ENCODE data around the gene TIPIN.

DNA sequence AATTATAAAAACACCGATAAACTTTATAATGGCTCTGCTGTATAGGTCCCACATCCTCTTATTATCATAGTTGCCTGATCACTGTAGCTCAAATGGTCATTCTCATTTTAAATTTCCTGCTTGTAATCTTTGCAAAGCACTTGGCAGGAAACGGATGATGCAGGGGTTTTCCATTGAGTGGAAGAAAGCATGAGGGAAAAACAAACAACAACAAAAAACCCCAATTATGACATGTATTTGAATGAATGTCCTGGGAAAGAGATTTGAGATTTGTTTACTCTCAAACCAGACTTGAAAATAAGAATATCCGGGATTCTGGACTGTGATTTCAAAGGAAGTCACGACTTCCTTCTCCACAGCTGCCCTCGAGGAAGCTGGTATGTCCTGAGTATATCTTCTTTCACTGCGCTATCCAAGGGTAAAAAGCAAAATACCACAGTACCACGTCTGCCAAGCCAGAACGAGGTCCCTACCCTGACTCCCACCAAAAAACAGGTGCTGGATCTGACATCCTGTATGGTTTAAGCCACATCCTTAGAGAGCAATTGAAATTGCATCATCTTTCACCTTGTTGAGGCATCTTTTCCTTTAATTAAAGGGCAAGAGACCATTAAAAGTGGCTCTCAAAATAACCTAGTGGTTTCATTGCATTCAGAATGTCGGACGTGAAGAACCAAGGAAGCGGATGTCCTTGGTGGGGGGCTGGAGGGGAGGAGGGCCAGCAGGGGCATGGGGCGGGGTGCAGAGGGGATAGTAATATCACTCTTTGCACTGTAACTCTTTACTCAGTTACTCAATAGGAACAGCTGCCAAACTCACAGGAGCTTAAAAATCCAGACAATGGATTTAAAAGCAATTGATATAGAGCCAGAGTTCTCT lies 13.5 kb upstream of the TIPIN start:
- TF ChIP-seq, protein P1, sequence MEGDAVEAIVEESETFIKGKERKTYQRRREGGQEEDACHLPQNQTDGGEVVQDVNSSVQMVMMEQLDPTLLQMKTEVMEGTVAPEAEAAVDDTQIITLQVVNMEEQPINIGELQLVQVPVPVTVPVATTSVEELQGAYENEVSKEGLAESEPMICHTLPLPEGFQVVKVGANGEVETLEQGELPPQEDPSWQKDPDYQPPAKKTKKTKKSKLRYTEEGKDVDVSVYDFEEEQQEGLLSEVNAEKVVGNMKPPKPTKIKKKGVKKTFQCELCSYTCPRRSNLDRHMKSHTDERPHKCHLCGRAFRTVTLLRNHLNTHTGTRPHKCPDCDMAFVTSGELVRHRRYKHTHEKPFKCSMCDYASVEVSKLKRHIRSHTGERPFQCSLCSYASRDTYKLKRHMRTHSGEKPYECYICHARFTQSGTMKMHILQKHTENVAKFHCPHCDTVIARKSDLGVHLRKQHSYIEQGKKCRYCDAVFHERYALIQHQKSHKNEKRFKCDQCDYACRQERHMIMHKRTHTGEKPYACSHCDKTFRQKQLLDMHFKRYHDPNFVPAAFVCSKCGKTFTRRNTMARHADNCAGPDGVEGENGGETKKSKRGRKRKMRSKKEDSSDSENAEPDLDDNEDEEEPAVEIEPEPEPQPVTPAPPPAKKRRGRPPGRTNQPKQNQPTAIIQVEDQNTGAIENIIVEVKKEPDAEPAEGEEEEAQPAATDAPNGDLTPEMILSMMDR (conservative IDR thresholded peaks at IDR 0.05): no peak
- TF ChIP-seq EZH2 (IDR thresholded peaks at IDR 0.05; ENCODE audit: low read depth): no peak
